ENCODE measurements around the gene ST6GAL1.

Gene ST6GAL1

GRCh38 chr3:186932281-186933181 is 2.2 kb downstream of the ST6GAL1 start:
- H3K27ac ChIP-seq (ENCODE audit: low read length) = no peak overlapping the region
- H3K4me3 ChIP-seq (ENCODE audit: low read length) = peak overlapping the region; percentile 90
- peaks cover 20% of the 10 kb centered on the region for H3K4me1 ChIP-seq (ENCODE audit: control insufficient read depth, low read depth, low read length)
- H3K36me3 ChIP-seq (ENCODE audit: control insufficient read depth, low read depth, low read length) = peaks cover 19% of the 10 kb centered on the region
- peaks cover 4% of the 10 kb centered on the region for H3K27me3 ChIP-seq (ENCODE audit: control insufficient read depth, insufficient read depth, low read length)
- H3K9ac ChIP-seq (ENCODE audit: low read length) = peak overlapping the region; percentile 88
- no peaks in the 10 kb centered on the region for H3K9me3 ChIP-seq (ENCODE audit: control insufficient read depth, low read depth, low read length)

DNA sequence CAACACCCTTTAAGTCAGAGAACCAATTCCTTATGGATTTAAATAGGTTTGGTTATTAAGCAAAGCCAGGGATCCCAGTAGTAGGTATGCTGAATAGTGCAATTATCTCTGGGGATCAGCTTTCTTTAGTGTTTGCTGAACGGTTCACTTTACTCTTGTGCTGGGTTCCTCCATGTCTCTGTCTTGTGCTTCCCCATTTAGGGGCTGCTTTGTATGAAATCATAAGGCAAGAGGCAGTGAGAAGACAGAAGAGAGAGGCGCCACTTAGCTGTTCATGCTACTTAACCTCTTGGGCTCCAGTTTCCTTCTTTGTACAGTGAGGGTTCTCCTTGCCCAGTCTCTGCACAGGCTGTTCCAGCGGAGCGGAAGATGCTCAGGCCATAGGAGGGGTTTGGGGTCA is 3.5 kb downstream of the ST6GAL1 start:
- Histone ChIP-seq H3K36me3 (ENCODE audit: control insufficient read depth, low read depth, low read length) (peaks cover 19% of the 10 kb centered on the region), H3K9me3 (ENCODE audit: control insufficient read depth, low read depth, low read length) (no peaks in the 10 kb centered on the region), H3K27ac (ENCODE audit: low read length) (no peak overlapping the region), H3K4me1 (ENCODE audit: control insufficient read depth, low read depth, low read length) (peaks cover 20% of the 10 kb centered on the region), H3K27me3 (ENCODE audit: control insufficient read depth, insufficient read depth, low read length) (peaks cover 4% of the 10 kb centered on the region), H3K4me3 (ENCODE audit: low read length) (no peak overlapping the region), H3K9ac (ENCODE audit: low read length) (no peak overlapping the region)

GRCh38 chr3:186935133-186935532 is 4.8 kb downstream of the ST6GAL1 start:
- H3K4me3 ChIP-seq (ENCODE audit: low read length) = no peak overlapping the region
- no peaks in the 10 kb centered on the region for H3K27me3 ChIP-seq (ENCODE audit: control insufficient read depth, insufficient read depth, low read length)
- no peaks in the 10 kb centered on the region for H3K9me3 ChIP-seq (ENCODE audit: control insufficient read depth, low read depth, low read length)
- H3K36me3 ChIP-seq (ENCODE audit: control insufficient read depth, low read depth, low read length) = peaks cover 19% of the 10 kb centered on the region
- peaks cover 17% of the 10 kb centered on the region for H3K4me1 ChIP-seq (ENCODE audit: control insufficient read depth, low read depth, low read length)
- H3K27ac ChIP-seq (ENCODE audit: low read length) = no peak overlapping the region
- H3K9ac ChIP-seq (ENCODE audit: low read length) = no peak overlapping the region

GRCh38 chr3:186937017-186937875 is 6.9 kb downstream of the ST6GAL1 start:
- Histone ChIP-seq H3K4me1 (ENCODE audit: control insufficient read depth, low read depth, low read length) (peaks cover 27% of the 10 kb centered on the region), H3K27me3 (ENCODE audit: control insufficient read depth, insufficient read depth, low read length) (no peaks in the 10 kb centered on the region), H3K4me3 (ENCODE audit: low read length) (no peak overlapping the region), H3K36me3 (ENCODE audit: control insufficient read depth, low read depth, low read length) (peaks cover 19% of the 10 kb centered on the region), H3K27ac (ENCODE audit: low read length) (no peak overlapping the region), H3K9ac (ENCODE audit: low read length) (no peak overlapping the region), H3K9me3 (ENCODE audit: control insufficient read depth, low read depth, low read length) (no peaks in the 10 kb centered on the region)

GRCh38 chr3:186938716-186939115 is 8.4 kb downstream of the ST6GAL1 start:
- Histone ChIP-seq H3K36me3 (ENCODE audit: control insufficient read depth, low read depth, low read length) (peaks cover 19% of the 10 kb centered on the region), H3K9me3 (ENCODE audit: control insufficient read depth, low read depth, low read length) (no peaks in the 10 kb centered on the region), H3K4me3 (ENCODE audit: low read length) (no peak overlapping the region), H3K4me1 (ENCODE audit: control insufficient read depth, low read depth, low read length) (peaks cover 13% of the 10 kb centered on the region), H3K27ac (ENCODE audit: low read length) (no peak overlapping the region), H3K9ac (ENCODE audit: low read length) (no peak overlapping the region), H3K27me3 (ENCODE audit: control insufficient read depth, insufficient read depth, low read length) (no peaks in the 10 kb centered on the region)

- Histone ChIP-seq H3K4me3 (ENCODE audit: low read length) (no peak overlapping the region), H3K36me3 (ENCODE audit: control insufficient read depth, low read depth, low read length) (peaks cover 19% of the 10 kb centered on the region), H3K9ac (ENCODE audit: low read length) (no peak overlapping the region), H3K4me1 (ENCODE audit: control insufficient read depth, low read depth, low read length) (peaks cover 12% of the 10 kb centered on the region), H3K27ac (ENCODE audit: low read length) (no peak overlapping the region), H3K27me3 (ENCODE audit: control insufficient read depth, insufficient read depth, low read length) (no peaks in the 10 kb centered on the region), H3K9me3 (ENCODE audit: control insufficient read depth, low read depth, low read length) (no peaks in the 10 kb centered on the region)
Measured at GRCh38 chr3:186939536-186939935, 9.2 kb downstream of the ST6GAL1 start.

DNA sequence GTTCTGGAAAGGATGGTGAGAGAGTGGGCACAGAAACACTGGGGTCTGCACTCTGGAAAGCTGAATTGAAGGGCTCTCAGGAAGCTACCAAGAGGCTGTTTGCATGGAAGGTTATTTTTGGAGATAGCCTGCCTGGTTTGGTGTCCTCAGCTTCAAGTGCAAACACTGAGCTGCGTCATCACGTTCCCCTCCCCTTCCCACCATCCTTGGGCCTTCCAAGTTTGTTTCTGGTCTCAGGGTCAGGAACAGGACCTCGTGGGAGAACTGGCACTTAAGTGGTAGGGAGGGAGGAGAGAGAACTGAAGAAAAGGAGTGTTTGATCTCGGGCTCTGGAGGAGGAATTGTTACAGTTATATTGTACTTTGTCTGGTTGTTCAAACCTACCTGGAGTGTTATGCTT is 10.6 kb downstream of the ST6GAL1 start:
- H3K27ac ChIP-seq (ENCODE audit: low read length) = no peak overlapping the region

DNA sequence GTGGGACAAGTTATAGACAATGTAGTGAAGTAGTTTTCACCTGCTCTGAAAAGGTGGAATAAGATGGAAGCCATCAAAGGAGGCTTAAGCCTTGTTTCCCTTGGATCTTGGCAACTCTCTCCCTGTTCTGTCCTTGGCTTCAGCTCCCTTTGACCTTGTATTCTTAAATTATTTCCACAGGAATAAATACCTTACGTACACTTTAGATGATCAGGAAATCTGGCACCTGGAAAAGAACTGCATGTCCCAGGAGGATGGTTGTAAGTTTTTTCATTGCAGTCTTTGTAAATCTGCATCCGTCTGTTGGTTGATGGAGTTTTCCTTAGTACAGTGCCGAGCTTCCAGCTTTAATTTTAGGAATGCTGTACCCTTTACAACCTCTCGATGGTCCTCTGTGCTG is 11.8 kb downstream of the ST6GAL1 start:
- Histone ChIP-seq H3K4me1 (ENCODE audit: control insufficient read depth, low read depth, low read length) (peaks cover 12% of the 10 kb centered on the region), H3K9ac (ENCODE audit: low read length) (no peak overlapping the region), H3K4me3 (ENCODE audit: low read length) (no peak overlapping the region), H3K36me3 (ENCODE audit: control insufficient read depth, low read depth, low read length) (peaks cover 13% of the 10 kb centered on the region), H3K9me3 (ENCODE audit: control insufficient read depth, low read depth, low read length) (no peaks in the 10 kb centered on the region), H3K27ac (ENCODE audit: low read length) (no peak overlapping the region), H3K27me3 (ENCODE audit: control insufficient read depth, insufficient read depth, low read length) (no peaks in the 10 kb centered on the region)

More for the DNA sequence above, 10.6 kb downstream of the ST6GAL1 start:
- no peaks in the 10 kb centered on the region for H3K9me3 ChIP-seq (ENCODE audit: control insufficient read depth, low read depth, low read length)
- no peak overlapping the region for H3K9ac ChIP-seq (ENCODE audit: low read length)
- H3K36me3 ChIP-seq (ENCODE audit: control insufficient read depth, low read depth, low read length) = peaks cover 13% of the 10 kb centered on the region
- H3K4me1 ChIP-seq (ENCODE audit: control insufficient read depth, low read depth, low read length) = peaks cover 12% of the 10 kb centered on the region
- no peak overlapping the region for H3K4me3 ChIP-seq (ENCODE audit: low read length)
- no peaks in the 10 kb centered on the region for H3K27me3 ChIP-seq (ENCODE audit: control insufficient read depth, insufficient read depth, low read length)

DNA sequence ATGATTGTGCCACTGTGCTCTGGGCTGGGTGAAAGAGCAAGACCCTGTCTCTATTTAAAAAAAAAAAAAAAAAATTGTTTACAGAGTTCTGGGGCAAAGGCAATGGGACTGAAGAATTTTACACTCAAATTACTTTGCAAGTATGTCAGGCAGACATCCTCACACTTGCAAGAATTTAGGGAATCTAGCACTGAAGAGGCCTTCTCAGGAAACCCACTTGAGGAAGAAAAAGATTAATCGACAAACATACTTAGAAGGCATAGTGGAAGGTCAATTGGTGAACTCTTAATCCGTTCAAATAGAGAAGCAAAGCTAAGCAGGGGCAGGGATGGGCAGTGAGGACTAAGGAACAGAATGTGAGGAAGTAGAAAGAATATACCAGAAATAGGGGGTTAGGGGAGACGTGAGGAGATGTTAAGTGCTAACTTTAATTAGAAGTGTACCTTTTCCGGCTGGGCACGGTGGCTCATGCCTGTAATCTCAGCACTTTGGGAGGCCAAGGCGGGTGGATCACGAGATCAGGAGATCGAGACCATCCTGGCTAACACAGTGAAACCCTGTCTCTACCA is 15.0 kb downstream of the ST6GAL1 start:
- Histone ChIP-seq H3K27ac (ENCODE audit: low read length) (no peak overlapping the region), H3K27me3 (ENCODE audit: control insufficient read depth, insufficient read depth, low read length) (no peaks in the 10 kb centered on the region), H3K9me3 (ENCODE audit: control insufficient read depth, low read depth, low read length) (no peaks in the 10 kb centered on the region), H3K9ac (ENCODE audit: low read length) (no peak overlapping the region), H3K4me1 (ENCODE audit: control insufficient read depth, low read depth, low read length) (peaks cover 12% of the 10 kb centered on the region), H3K36me3 (ENCODE audit: control insufficient read depth, low read depth, low read length) (peaks cover 15% of the 10 kb centered on the region), H3K4me3 (ENCODE audit: low read length) (no peak overlapping the region)

GRCh38 chr3:186946756-186947375 is 16.5 kb downstream of the ST6GAL1 start:
- Histone ChIP-seq H3K9me3 (ENCODE audit: control insufficient read depth, low read depth, low read length) (no peaks in the 10 kb centered on the region), H3K4me3 (ENCODE audit: low read length) (no peak overlapping the region), H3K36me3 (ENCODE audit: control insufficient read depth, low read depth, low read length) (peaks cover 18% of the 10 kb centered on the region), H3K27me3 (ENCODE audit: control insufficient read depth, insufficient read depth, low read length) (no peaks in the 10 kb centered on the region), H3K27ac (ENCODE audit: low read length) (no peak overlapping the region), H3K9ac (ENCODE audit: low read length) (no peak overlapping the region), H3K4me1 (ENCODE audit: control insufficient read depth, low read depth, low read length) (no peaks in the 10 kb centered on the region)
